H1 (cell line): ENCODE data around the gene ZBTB20. TPM values are rescaled to one million over a fixed set of nuclear protein-coding genes. Genes with fewer than 3 reads are reported as not detected.

Experiments used
- CTCF ChIA-PET: fragments of 300-600 bp; sonication (Branson Sonifier 250); formaldehyde crosslinking; loops from one replicate; lab custom pipeline; 2021; ENCODE audit not compliant: partially characterized antibody; lab: Charles Lee
- POLR2A ChIA-PET: fragments of 300-600 bp; sonication (Branson Sonifier 250); formaldehyde crosslinking; loops from one replicate; lab custom pipeline; 2021; ENCODE audit warnings: inconsistent platforms; ENCODE audit not compliant: partially characterized antibody; lab: Charles Lee
- DNase-seq, 2 experiments: peaks; one replicate each; pipeline versions ENCODE4 v3.0.0 to v3.0.0-alpha.2; 2010 to 2022; ENCODE audit warnings: low spot score in 2 of 2, low read depth in 1 of 2, mixed read lengths in 1 of 2
- FAIRE-seq: peaks from 2 replicates; lab custom pipeline; 2011; peaks lifted over from hg19 to GRCh38; lab: Jason Lieb, UNC
- H2AFZ ChIP-seq: 2 replicates; pipeline ENCODE4 v1.8.1; 2012; ENCODE audit warnings: low read length, inconsistent platforms
- H2AK5ac ChIP-seq: 2 replicates; pipeline ENCODE4 v1.6.1; 2013; ENCODE audit warnings: low read depth, low read length
- H2BK120ac ChIP-seq: replicated peaks from 2 replicates; pipeline ENCODE3; 2013; ENCODE audit warnings: low read depth, low read length, inconsistent platforms
- H2BK12ac ChIP-seq: 2 replicates; pipeline ENCODE4 v1.6.1; 2013; ENCODE audit warnings: low read depth, low read length
- H2BK15ac ChIP-seq: 2 replicates; pipeline ENCODE4 v1.6.1; 2013; ENCODE audit warnings: low read length
- H2BK20ac ChIP-seq: 2 replicates; pipeline ENCODE4 v1.6.1; 2013; ENCODE audit warnings: low read length
- H2BK5ac ChIP-seq: 2 replicates; pipeline ENCODE4 v1.6.1; 2013; ENCODE audit warnings: low read depth, low read length
- H3K14ac ChIP-seq: 2 replicates; pipeline ENCODE4 v1.6.1; 2013; ENCODE audit warnings: inconsistent platforms; ENCODE audit not compliant: insufficient read length
- H3K18ac ChIP-seq: 2 replicates; pipeline ENCODE4 v1.6.1; 2013; ENCODE audit warnings: low read length; ENCODE audit errors: extremely low read depth
- H3K23ac ChIP-seq: 2 replicates; pipeline ENCODE4 v1.6.1; 2013; ENCODE audit warnings: inconsistent platforms; ENCODE audit not compliant: insufficient read length
- H3K23me2 ChIP-seq: 2 replicates; pipeline ENCODE4 v1.6.1; 2013; ENCODE audit warnings: low read depth, low read length
- H3K27ac ChIP-seq: 2 replicates; pipeline ENCODE4 v1.6.1; 2011; ENCODE audit warnings: low read depth, low read length, inconsistent platforms
- H3K27me3 ChIP-seq, 4 experiments: replicated peaks in 1 of 4; 1 replicate in 1 of 4; 2 replicates in 3 of 4; pipeline versions ENCODE4 v1.6.1 to v1.8.1; 2011 to 2013; ENCODE audit warnings: low read length in 3 of 4, mild to moderate bottlenecking in 3 of 4, inconsistent platforms in 2 of 4, mixed read lengths in 2 of 4, moderate library complexity in 1 of 4; ENCODE audit not compliant: control insufficient read depth in 3 of 4, insufficient read depth in 3 of 4; ENCODE audit errors: extremely low read depth in 1 of 4
- H3K36me3 ChIP-seq, 4 experiments: 2 replicates each; pipeline versions ENCODE4 v1.6.1 to v1.8.1; 2011 to 2013; ENCODE audit warnings: mild to moderate bottlenecking in 4 of 4, low read length in 3 of 4, moderate library complexity in 2 of 4, control low read depth in 1 of 4, inconsistent platforms in 1 of 4; ENCODE audit not compliant: insufficient read depth in 4 of 4, control insufficient read depth in 2 of 4
- H3K4ac ChIP-seq: replicated peaks from 2 replicates; pipeline ENCODE3; 2013; ENCODE audit warnings: low read length, low read depth, mixed read lengths, inconsistent platforms; ENCODE audit not compliant: insufficient read length
- H3K4me1 ChIP-seq, 4 experiments: replicated peaks in 1 of 4; 1 replicate in 1 of 4; 2 replicates in 3 of 4; pipeline versions ENCODE4 v1.6.1 to v1.8.1; 2011 to 2013; ENCODE audit warnings: low read length in 3 of 4, inconsistent platforms in 2 of 4, mixed read lengths in 1 of 4; ENCODE audit not compliant: insufficient read depth in 4 of 4, control insufficient read depth in 3 of 4
- H3K4me2 ChIP-seq, 2 experiments: 2 replicates each; pipeline versions ENCODE4 v1.6.1 to v1.8.1; 2011 to 2013; ENCODE audit warnings: low read depth in 2 of 2, low read length in 2 of 2, control low read depth in 1 of 2, inconsistent platforms in 1 of 2, mild to moderate bottlenecking in 1 of 2; ENCODE audit not compliant: insufficient read depth in 1 of 2
- H3K4me3 ChIP-seq, 4 experiments: fragments of 200-600, 300-600 bp in 1 of 4; sonication (generic), shearing (Covaris generic), sonication (Bioruptor Twin) in 1 of 4; 2 replicates each; pipeline versions ENCODE4 v1.5.1 to v1.8.1; 2011 to 2016; ENCODE audit warnings: low read length in 4 of 4, low read depth in 3 of 4, control low read depth in 2 of 4, inconsistent platforms in 2 of 4, mild to moderate bottlenecking in 2 of 4, mixed read lengths in 1 of 4, moderate library complexity in 1 of 4; ENCODE audit not compliant: insufficient read depth in 2 of 4; ENCODE audit errors: extremely low read depth in 1 of 4
- H3K56ac ChIP-seq: replicated peaks from 2 replicates; pipeline ENCODE3; 2013; ENCODE audit warnings: low read depth, mild to moderate bottlenecking, mixed read lengths, low read length, inconsistent platforms; ENCODE audit not compliant: insufficient read length
- H3K79me1 ChIP-seq: 2 replicates; pipeline ENCODE4 v1.6.1; 2013; ENCODE audit warnings: low read depth, low read length, control low read depth
- H3K79me2 ChIP-seq, 2 experiments: 2 replicates each; pipeline versions ENCODE4 v1.6.1 to v1.8.1; 2012 to 2013; ENCODE audit warnings: low read length in 2 of 2, mild to moderate bottlenecking in 2 of 2, inconsistent platforms in 1 of 2; ENCODE audit not compliant: insufficient read depth in 2 of 2, control insufficient read depth in 1 of 2
- H3K9ac ChIP-seq, 4 experiments: replicated peaks in 1 of 4; 1 replicate in 1 of 4; 2 replicates in 3 of 4; pipeline versions ENCODE4 v1.6.1 to v1.8.1; 2011 to 2013; ENCODE audit warnings: low read depth in 3 of 4, low read length in 3 of 4, control low read depth in 2 of 4, mild to moderate bottlenecking in 2 of 4, moderate library complexity in 2 of 4, inconsistent platforms in 1 of 4; ENCODE audit errors: extremely low read depth in 1 of 4
- H3K9me3 ChIP-seq, 2 experiments: 2 replicates each; pipeline versions ENCODE4 v1.6.1 to v1.8.1; 2012 to 2013; ENCODE audit warnings: mild to moderate bottlenecking in 2 of 2, moderate library complexity in 2 of 2, control low read depth in 1 of 2, inconsistent platforms in 1 of 2, low read depth in 1 of 2, low read length in 1 of 2, mixed read lengths in 1 of 2; ENCODE audit not compliant: insufficient read depth in 2 of 2
- H4K20me1 ChIP-seq, 2 experiments: replicated peaks in 1 of 2; 2 replicates each; pipeline versions ENCODE3 to v1.8.1; 2011 to 2013; ENCODE audit warnings: inconsistent platforms in 2 of 2, low read length in 2 of 2, mild to moderate bottlenecking in 1 of 2; ENCODE audit not compliant: insufficient read depth in 2 of 2, control insufficient read depth in 1 of 2
- H4K5ac ChIP-seq: 2 replicates; pipeline ENCODE4 v1.6.1; 2013; ENCODE audit warnings: low read length, low read depth, mixed read lengths, inconsistent platforms; ENCODE audit not compliant: insufficient read length
- H4K8ac ChIP-seq: 2 replicates; pipeline ENCODE4 v1.8.0; 2013; ENCODE audit warnings: mild to moderate bottlenecking, moderate library complexity, low read length, inconsistent platforms; ENCODE audit not compliant: insufficient read depth; ENCODE audit errors: extremely low read depth
- H4K91ac ChIP-seq: replicated peaks from 2 replicates; pipeline ENCODE3; 2013; ENCODE audit warnings: low read length, mixed read lengths, inconsistent platforms; ENCODE audit not compliant: insufficient read length
- GTF2F1 ChIP-seq: IDR thresholded peaks from 2 replicates; pipeline ENCODE4 v1.6.1; 2012; ENCODE audit warnings: low read depth, low read length, improper control_type of control experiment, borderline replicate concordance
- WGBS, 2 experiments: shearing (Covaris generic) in 1 of 2; methylation state at CpG; one replicate each; pipeline versions ENCODE4 v1.1.6 to v1.1.7; 2013 to 2015; ENCODE audit warnings: low lambda C conversion rate in 2 of 2, mixed read lengths in 2 of 2, inconsistent platforms in 1 of 2, low coverage in 1 of 2, missing lambda C conversion rate in 1 of 2; ENCODE audit not compliant: insufficient replicate concordance in 2 of 2, insufficient coverage in 1 of 2, insufficient read length in 1 of 2; ENCODE audit errors: extremely low coverage in 1 of 2, missing lambda C conversion rate in 1 of 2; 5-methylcytosine and 5-hydroxymethylcytosine counted together
- polyA plus RNA-seq, 7 experiments: library from polyadenylated mRNA; depleted of rRNA in 3 of 7; stranded (reverse) in 5 of 7; unstranded in 2 of 7; fragments of >200 nt in 5 of 7; fragments of 200-250 nt in 2 of 7; gene quantifications; 1 replicate in 5 of 7; 2 replicates in 1 of 7; 4 replicates in 1 of 7; pipeline versions ENCODE4 v1.2.1 to v1.2.3, GENCODE V29; 2011 to 2013; ENCODE audit warnings: missing spikeins in 2 of 7, mixed read lengths in 2 of 7
- total RNA-seq: library from RNA; stranded (reverse); fragmentation: NEBNext Ultra II Directional; extraction: Animal tissue kit (Norgen Biotek cat#: 25700); gene quantifications from 2 replicates; pipeline ENCODE4 v1.2.1, GENCODE V29; 2021

Gene ZBTB20
- total and polyA plus RNA-seq, 2 of the 8 experiments (the other 6 are each of a cell fraction or from before 2014, with no cell fraction given): 0.35 to 1.3 TPM

DNA sequence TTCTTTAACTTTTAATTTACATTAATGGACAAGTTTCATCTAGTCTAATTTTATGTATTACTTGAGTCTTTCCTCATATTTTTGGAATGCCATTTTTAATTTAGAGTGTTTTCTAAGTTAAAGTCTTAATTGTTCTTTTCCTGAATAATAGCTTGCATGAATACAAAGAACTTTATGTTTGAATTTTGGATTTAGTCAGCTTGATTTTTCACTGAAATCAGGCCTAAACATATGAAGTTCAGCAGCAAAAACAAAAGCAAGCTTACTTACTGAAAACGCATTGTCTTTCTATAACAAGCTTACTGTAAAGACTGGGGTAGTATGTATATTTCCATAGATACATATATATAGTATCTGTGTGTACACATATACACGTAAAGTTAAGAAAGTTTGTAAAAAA is 126.0 kb downstream of the ZBTB20 start:
- no peak overlapping the region for H3K23ac ChIP-seq
- no peak overlapping the region for H2BK20ac ChIP-seq
- no peak overlapping the region for H3K56ac ChIP-seq
- no peak overlapping the region for H2AK5ac ChIP-seq
- no peaks in the 10 kb centered on the region for H3K27me3 ChIP-seq
- no peak overlapping the region for H2BK120ac ChIP-seq
- POLR2A ChIA-PET: no interaction called here
- H3K4me3 ChIP-seq: no peak overlapping the region
- H3K27ac ChIP-seq: no peak overlapping the region
- FAIRE-seq: no peak
- no peak for DNase-seq
- H2BK12ac ChIP-seq: no peak overlapping the region
- no peak overlapping the region for H4K91ac ChIP-seq
- no peak for TF ChIP-seq GTF2F1
- TF ChIP-seq, all 59 proteins: peak for 0
- H2AFZ ChIP-seq: no peak overlapping the region
- H3K36me3 ChIP-seq: no peaks in the 10 kb centered on the region
- CTCF ChIA-PET: interaction anchor here (0.5 kb wide), 1 partner anchor 63 kb away, joined by 3 read pairs; no protein-coding TSS in a partner anchor
- H2BK15ac ChIP-seq: no peak overlapping the region
- no peaks in the 10 kb centered on the region for H3K9me3 ChIP-seq
- no peak overlapping the region for H3K4me2 ChIP-seq
- no peak overlapping the region for H2BK5ac ChIP-seq
- H3K23me2 ChIP-seq: no peaks in the 10 kb centered on the region
- H3K9ac ChIP-seq: no peak overlapping the region
- H4K8ac ChIP-seq: no peak overlapping the region
- H4K20me1 ChIP-seq: no peaks in the 10 kb centered on the region
- H3K4me1 ChIP-seq: no peaks in the 10 kb centered on the region
- H4K5ac ChIP-seq: no peak overlapping the region
- WGBS, 2 experiments: 89% methylated on average over 2 of the region's 2 CpGs; no CpG with 5 or more reads in 1 of the 2 experiments
- no peak overlapping the region for H3K4ac ChIP-seq
- no peak overlapping the region for H3K14ac ChIP-seq
- no peaks in the 10 kb centered on the region for H3K79me2 ChIP-seq
- no peaks in the 10 kb centered on the region for H3K79me1 ChIP-seq
- H3K18ac ChIP-seq: no peak overlapping the region
